GM23248 (cell line): ENCODE data around the gene GAL3ST3.

ENCODE experiments used
- EZH2 ChIP-seq: fragments of 200-600 bp; sonication (generic); IDR thresholded peaks from 2 replicates; pipeline ENCODE4 v1.6.1; 2018; ENCODE audit warnings: antibody characterized with exemption, mild to moderate bottlenecking; ENCODE audit not compliant: insufficient read depth, poor library complexity, severe bottlenecking
- EZH2phosphoT487 ChIP-seq: fragments of 200-600 bp; sonication (generic); IDR thresholded peaks from 2 replicates; pipeline ENCODE4 v1.6.1; 2018; ENCODE audit warnings: antibody characterized with exemption, moderate library complexity, mild to moderate bottlenecking, low read depth; ENCODE audit not compliant: insufficient read depth

DNA sequence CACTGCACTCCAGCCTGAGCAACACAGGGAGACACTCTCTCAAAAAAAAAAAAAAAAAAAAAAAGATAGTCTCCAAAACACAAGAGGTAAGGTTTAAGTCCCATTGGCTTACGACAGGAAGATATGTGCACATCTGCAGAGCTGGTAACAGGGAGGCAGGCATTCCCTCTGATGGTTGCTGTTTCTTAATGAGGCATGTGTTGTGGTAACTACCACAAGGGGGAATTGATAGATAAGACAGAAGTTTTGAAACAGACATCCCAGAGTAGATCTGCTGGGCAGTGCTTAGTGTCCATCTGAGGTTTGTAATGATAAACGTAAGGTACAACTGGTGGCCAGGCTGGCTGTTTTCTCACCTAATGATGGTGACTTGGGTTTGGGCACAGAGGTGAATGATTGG, 51.7 kb downstream of the GAL3ST3 start:
- no peak for TF ChIP-seq EZH2
- no peak for TF ChIP-seq EZH2phosphoT487
